ENCODE results near the gene CDIPT. TPM values are rescaled to one million over a fixed set of nuclear protein-coding genes. Genes with fewer than 3 reads are reported as not detected.

CDIPT gene
- 56.8 and 68.1 TPM in 2 replicates for total RNA-seq

GRCh38 chr16:29862884-29863668 lies at the start of gene CDIPT:
Gene CDIPT (minus strand): TSS chr16:29863226. CDS start chr16:29862857, 369 bp downstream.

DNA sequence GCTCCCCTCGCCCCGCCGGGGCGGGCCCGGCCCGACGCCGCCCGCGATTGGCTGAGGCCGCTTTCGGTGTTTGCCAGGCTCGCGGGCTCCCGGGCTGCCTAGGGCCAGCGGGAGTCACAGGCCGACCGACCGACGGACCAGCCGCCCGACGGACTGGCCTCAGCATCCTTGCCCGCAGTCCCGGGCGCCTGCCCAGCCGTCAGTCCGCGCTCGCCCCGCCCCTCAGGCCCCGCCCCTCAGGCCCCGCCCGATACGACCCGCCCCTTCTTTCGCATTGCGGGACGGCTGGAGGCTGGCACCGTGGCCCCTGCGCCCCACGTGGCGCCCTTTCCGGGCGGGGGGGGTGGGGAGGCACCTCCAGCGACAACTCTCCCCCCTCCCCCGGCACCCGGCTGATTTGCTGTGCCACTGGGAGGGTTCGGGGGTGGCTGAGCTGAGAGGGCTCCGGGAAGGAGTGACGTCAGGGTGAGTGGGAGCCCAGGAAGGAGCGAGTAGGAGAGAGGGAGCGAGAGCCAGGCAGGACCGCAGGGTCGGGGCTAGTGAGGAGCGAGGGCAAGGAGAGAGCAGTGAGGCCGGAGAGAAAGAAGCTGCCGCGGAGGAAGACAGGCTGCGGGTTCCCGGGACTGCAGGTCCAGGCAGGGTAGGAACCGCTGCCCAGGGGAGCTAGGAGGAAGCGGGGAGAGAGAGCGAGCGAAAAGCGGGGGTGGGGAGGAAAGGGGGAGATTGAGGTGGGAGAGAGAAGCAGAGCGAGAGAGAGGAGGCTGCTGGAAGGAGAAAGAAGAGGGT lies 37.3 kb upstream of the CDIPT start, which contains the start of gene ASPHD1:
Gene ASPHD1, plus strand, starts transcription at position 387 of the 786 bp plus-strand sequence. CDS start 484 bp downstream, outside the sequence.

GRCh38 chr16:29899516-29900101 lies 36.6 kb upstream of the CDIPT start, which contains the start of gene SEZ6L2:
Gene SEZ6L2 (minus strand): TSS chr16:29899550. CDS start chr16:29899019, 531 bp downstream.

GRCh38 chr16:29820271-29820701 lies 42.7 kb downstream of the CDIPT start, which contains the start of gene MVP:
Gene MVP (plus strand): TSS chr16:29820462. CDS start chr16:29830550, 10,088 bp downstream.

GRCh38 chr16:29815793-29816693 lies 47.0 kb downstream of the CDIPT start, which contains the start of gene PAGR1:
Gene PAGR1 (plus strand): TSS chr16:29816152. CDS start chr16:29816526, 374 bp downstream.

DNA sequence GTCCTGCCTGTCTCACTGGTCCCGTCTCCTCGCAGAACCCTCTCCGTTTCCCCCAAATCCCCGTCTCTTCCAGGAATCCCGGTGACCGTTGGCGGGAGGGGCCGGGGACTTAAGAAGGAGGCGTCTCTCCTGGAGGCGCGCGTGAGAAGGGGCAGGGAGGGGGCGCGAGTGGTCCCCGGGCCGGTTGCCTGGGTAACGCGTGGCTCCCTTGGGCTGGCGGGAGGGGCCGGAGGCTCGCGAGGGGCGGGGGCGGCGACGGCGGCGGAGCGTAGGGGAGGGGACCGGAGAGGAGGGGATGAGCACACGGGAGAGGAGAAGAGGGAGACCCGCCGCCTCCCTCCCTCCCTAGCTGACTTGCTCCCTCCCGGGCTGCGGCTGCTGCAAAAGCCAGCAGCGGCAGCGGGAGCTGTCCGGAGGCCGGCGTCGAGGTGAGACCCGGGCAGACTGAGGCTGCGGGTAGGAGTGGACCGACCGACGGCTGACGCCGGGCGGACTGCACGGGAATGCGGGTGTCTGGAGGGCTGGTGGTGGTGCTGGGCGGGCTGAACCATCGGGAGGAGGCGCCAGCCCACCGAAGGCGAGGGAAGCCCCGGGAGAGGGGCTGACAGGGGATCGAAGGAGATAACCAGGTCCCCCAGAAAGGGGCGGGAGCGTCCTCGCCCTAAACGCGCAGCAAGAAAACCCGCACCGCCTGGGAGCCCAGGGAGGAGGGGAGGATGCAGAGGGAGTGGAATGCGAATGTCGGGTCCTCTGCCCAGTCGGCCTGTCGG lies 50.9 kb downstream of the CDIPT start, which contains the start of gene PRRT2:
Gene PRRT2, plus strand, starts transcription at position 298 of the 770 bp plus-strand sequence. CDS start 862 bp downstream, outside the sequence.

Other genes with a start within 250 kb of the CDIPT start
- gene SPN, start 200.0 kb downstream of the CDIPT start, total RNA-seq, result not detected in 2 replicates
- 1.2 and 2.7 TPM in 2 replicates for gene QPRT, start 184.0 kb downstream of the CDIPT start, total RNA-seq
- not detected in 2 replicates for gene C16orf54, start 117.2 kb downstream of the CDIPT start, total RNA-seq
- not detected in 2 replicates for gene ZG16, start 85.0 kb downstream of the CDIPT start, total RNA-seq
- gene KIF22, start 72.5 kb downstream of the CDIPT start, total RNA-seq, result 51.3 and 68.9 TPM in 2 replicates
- 160 and 240 TPM in 2 replicates for gene MAZ, start 56.7 kb downstream of the CDIPT start, total RNA-seq
- not detected in 2 replicates for gene PRRT2, start 51.0 kb downstream of the CDIPT start, total RNA-seq
- 49.9 and 54.9 TPM in 2 replicates for gene PAGR1, start 47.1 kb downstream of the CDIPT start, total RNA-seq
- 91.0 and 99.4 TPM in 2 replicates for gene MVP, start 42.8 kb downstream of the CDIPT start, total RNA-seq
- gene SEZ6L2, start 36.3 kb upstream of the CDIPT start, total RNA-seq, result 9.9 and 11.2 TPM in 2 replicates
- 5.4 and 9.3 TPM in 2 replicates for gene ASPHD1, start 37.3 kb upstream of the CDIPT start, total RNA-seq
- gene KCTD13, start 63.0 kb upstream of the CDIPT start, total RNA-seq, result 9.0 and 11.5 TPM in 2 replicates
- gene TMEM219, start 98.9 kb upstream of the CDIPT start, total RNA-seq, result 86.8 and 109 TPM in 2 replicates
- 37.1 and 37.2 TPM in 2 replicates for gene TAOK2, start 110.6 kb upstream of the CDIPT start, total RNA-seq
- 7.5 and 8.9 TPM in 2 replicates for gene HIRIP3, start 132.4 kb upstream of the CDIPT start, total RNA-seq
- gene INO80E, start 133.0 kb upstream of the CDIPT start, total RNA-seq, result 49.0 and 66.1 TPM in 2 replicates
- 0.71 TPM in 1 of 2 replicates, not detected in the other for gene DOC2A, start 147.8 kb upstream of the CDIPT start, total RNA-seq
- gene C16orf92, start 160.0 kb upstream of the CDIPT start, total RNA-seq, result not detected in 2 replicates
- gene TLCD3B, start 168.0 kb upstream of the CDIPT start, total RNA-seq, result 0.14 TPM in 1 of 2 replicates, not detected in the other
- 2,269 and 2,487 TPM in 2 replicates for gene ALDOA, start 202.5 kb upstream of the CDIPT start, total RNA-seq
- 87.6 and 119 TPM in 2 replicates for gene PPP4C, start 212.8 kb upstream of the CDIPT start, total RNA-seq
- 1.2 and 3.3 TPM in 2 replicates for gene TBX6, start 228.7 kb upstream of the CDIPT start, total RNA-seq
- 16.1 and 21.9 TPM in 2 replicates for gene YPEL3, start 233.0 kb upstream of the CDIPT start, total RNA-seq

Data from airway epithelial cell (primary cell).